Neural cell (in vitro differentiated cells): ENCODE results near the gene PLD4.

Experiments used
- CTCF ChIP-seq: fragments of 450-650 bp; IDR thresholded peaks from 2 replicates; pipeline ENCODE4 v1.5.1; 2014; ENCODE audit warnings: antibody characterized with exemption, mild to moderate bottlenecking, moderate library complexity; ENCODE audit not compliant: poor library complexity, severe bottlenecking
- EZH2 ChIP-seq: fragments of 200-600, 300-800 bp; shearing (Covaris generic), sonication (generic); IDR thresholded peaks from 2 replicates; pipeline ENCODE4 v1.6.1; 2014; ENCODE audit warnings: antibody characterized with exemption, low read length, borderline replicate concordance, mild to moderate bottlenecking; ENCODE audit not compliant: insufficient read depth, poor library complexity, severe bottlenecking
- POLR2AphosphoS5 ChIP-seq: IDR thresholded peaks from 2 replicates; pipeline ENCODE4 v1.6.1; 2012
- RAD21 ChIP-seq: fragments of 450-650 bp; conservative IDR thresholded peaks from 2 replicates; pipeline ENCODE4 v1.6.1; 2014; ENCODE audit warnings: antibody characterized with exemption, mild to moderate bottlenecking, moderate library complexity

DNA sequence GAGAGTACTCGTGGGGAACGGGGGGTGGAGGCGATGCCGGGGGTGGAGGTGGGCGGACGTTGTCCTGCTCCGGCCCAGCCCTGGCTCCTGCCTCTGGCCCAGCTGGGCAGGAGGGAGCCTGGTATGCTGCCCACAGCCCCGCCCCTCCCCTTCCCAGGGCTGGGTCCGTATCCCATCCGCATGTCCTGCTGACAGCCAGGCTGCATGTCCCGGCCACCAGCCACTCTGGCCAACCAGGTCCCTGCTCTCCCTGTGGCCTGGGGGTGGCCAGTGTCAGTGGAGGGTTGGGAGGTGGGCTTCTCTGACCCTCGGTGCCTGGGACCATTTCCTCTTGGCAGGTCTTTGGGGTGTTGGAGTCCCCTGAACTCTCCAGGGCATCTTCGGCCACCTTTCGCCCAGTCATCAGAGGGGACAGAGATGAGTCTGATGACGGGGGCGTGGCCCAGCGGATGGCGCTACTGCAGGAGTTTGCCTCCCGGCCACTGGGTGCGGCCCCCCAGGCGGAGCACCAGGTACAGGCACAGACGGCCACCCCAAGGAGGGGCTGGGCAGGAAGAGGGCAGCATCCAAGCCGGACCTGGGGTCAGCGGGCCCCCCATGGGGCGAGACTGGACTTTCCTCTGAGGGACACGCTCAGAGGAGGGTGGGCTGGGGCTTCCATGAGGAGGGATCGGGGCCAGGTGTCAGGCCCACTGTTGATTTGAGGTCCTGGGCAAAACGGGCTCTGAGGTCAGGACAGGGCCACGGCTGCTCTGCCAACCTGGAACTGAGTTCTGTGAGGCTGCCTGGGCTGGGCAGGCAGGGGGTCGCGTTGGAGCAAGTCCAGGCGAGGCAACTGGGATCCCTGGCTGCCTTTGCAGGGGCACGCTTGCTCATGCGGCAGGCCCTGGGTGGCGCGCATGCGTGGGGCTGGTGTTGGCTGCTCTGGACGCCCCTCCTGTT, 39.4 kb upstream of the PLD4 start:
- TF ChIP-seq CTCF (no peak), EZH2 (no peak), RAD21 (no peak), POLR2AphosphoS5 (no peak)
